OCI-LY3 (cell line): ENCODE data around the gene KRTCAP3.

Source experiments
- H2AFZ ChIP-seq: fragments of 200-600, 300-600 bp; shearing (Covaris generic); 2 replicates; pipeline ENCODE4 v1.6.0; 2014; ENCODE audit warnings: antibody characterized with exemption, low read depth, low read length
- H3K27ac ChIP-seq: fragments of 200-600, 300-600 bp; sonication (generic); 2 replicates; pipeline ENCODE4 v1.5.1; 2014; ENCODE audit warnings: mild to moderate bottlenecking, low read length, moderate library complexity, mixed read lengths
- H3K27me3 ChIP-seq: fragments of 200-600, 300-600 bp; sonication (generic); 2 replicates; pipeline ENCODE4 v1.6.1; 2014; ENCODE audit warnings: low read depth, low read length, mixed read lengths
- H3K36me3 ChIP-seq: fragments of 200-600, 300-600 bp; sonication (generic); replicated peaks from 2 replicates; pipeline ENCODE3; 2014; ENCODE audit warnings: low read depth, low read length, mixed read lengths
- H3K4me1 ChIP-seq: fragments of 300-600, 200-600 bp; sonication (generic); 2 replicates; pipeline ENCODE4 v1.6.1; 2014; ENCODE audit warnings: low read length, mixed read lengths
- H3K4me2 ChIP-seq: fragments of 200-600, 300-600 bp; sonication (generic); 2 replicates; pipeline ENCODE4 v1.6.1; 2014; ENCODE audit warnings: low read length, mixed read lengths
- H3K4me3 ChIP-seq: fragments of 300-600, 200-600 bp; sonication (generic); 2 replicates; pipeline ENCODE4 v1.5.1; 2014; ENCODE audit warnings: antibody characterized with exemption, mild to moderate bottlenecking, low read length, moderate library complexity
- H3K79me2 ChIP-seq: fragments of 300-600, 200-600 bp; shearing (Covaris generic); 2 replicates; pipeline ENCODE4 v1.6.1; 2014; ENCODE audit warnings: mild to moderate bottlenecking, low read length, mixed read lengths
- H3K9ac ChIP-seq: fragments of 300-600, 200-600 bp; shearing (Covaris generic); 2 replicates; pipeline ENCODE4 v1.6.0; 2014; ENCODE audit warnings: mild to moderate bottlenecking, low read length, moderate library complexity
- H3K9me3 ChIP-seq: fragments of 200-600, 300-600 bp; shearing (Covaris generic); 2 replicates; pipeline ENCODE4 v1.6.1; 2014; ENCODE audit warnings: low read length, mixed read lengths; ENCODE audit not compliant: insufficient read depth
- H4K20me1 ChIP-seq: fragments of 200-600, 300-600 bp; sonication (generic); 2 replicates; pipeline ENCODE4 v1.6.1; 2016; ENCODE audit warnings: low read length, mixed read lengths; ENCODE audit not compliant: insufficient read depth
- CTCF ChIP-seq: fragments of 200-600, 300-600 bp; sonication (generic); IDR thresholded peaks from 2 replicates; pipeline ENCODE4 v1.5.1; 2014; ENCODE audit warnings: antibody characterized with exemption, low read length, low read depth
- EZH2phosphoT487 ChIP-seq: fragments of 200-600 bp; shearing (Covaris generic); IDR thresholded peaks from 2 replicates; pipeline ENCODE4 v1.6.1; 2018; ENCODE audit warnings: antibody characterized with exemption, mixed run types, low read depth

KRTCAP3 gene

GRCh38 chr2:27489118-27489497, 46.9 kb downstream of the KRTCAP3 start:
- Histone ChIP-seq H3K79me2 (no peaks in the 10 kb centered on the region), H3K4me3 (peak overlapping the region; percentile 91), H3K36me3 (no peaks in the 10 kb centered on the region), H3K27ac (no peak overlapping the region), H3K9ac (peak overlapping the region; percentile 50), H3K4me1 (peaks cover 10% of the 10 kb centered on the region), H2AFZ (peak overlapping the region; percentile 92), H3K9me3 (no peaks in the 10 kb centered on the region), H4K20me1 (no peaks in the 10 kb centered on the region), H3K4me2 (peak overlapping the region; percentile 63), H3K27me3 (no peaks in the 10 kb centered on the region)
- TF ChIP-seq EZH2phosphoT487, result no peak
- no peak for TF ChIP-seq CTCF

GRCh38 chr2:27489498-27490397, 47.6 kb downstream of the KRTCAP3 start, which contains the start of gene IFT172:
Gene IFT172, minus strand, starts transcription at chr2:27489743. Its CDS starts 90 bp downstream, at chr2:27489653.
- no peak for TF ChIP-seq EZH2phosphoT487
- no peak for TF ChIP-seq CTCF
- Histone ChIP-seq H3K79me2 (no peaks in the 10 kb centered on the region), H3K9ac (peak within 1 kb of the TSS; percentile 50), H2AFZ (peak within 1 kb of the TSS; percentile 92), H3K4me2 (peak within 1 kb of the TSS; percentile 63), H3K4me1 (peaks cover 10% of the 10 kb centered on the region), H3K9me3 (no peaks in the 10 kb centered on the region), H3K4me3 (peak within 1 kb of the TSS; percentile 91), H3K27me3 (no peaks in the 10 kb centered on the region), H3K36me3 (no peaks in the 10 kb centered on the region), H4K20me1 (no peaks in the 10 kb centered on the region), H3K27ac (no peak within 1 kb of the TSS)

- no peaks in the 10 kb centered on the region for H3K79me2 ChIP-seq
- no peak overlapping the region for H3K4me3 ChIP-seq
- no peaks in the 10 kb centered on the region for H4K20me1 ChIP-seq
- no peak overlapping the region for H3K4me2 ChIP-seq
- H3K27me3 ChIP-seq, result 0 out of 2 replicates have a peak, but pooled peaks cover 2% of the 10 kb centered on the region
- H3K36me3 ChIP-seq, result no peaks in the 10 kb centered on the region
- H3K27ac ChIP-seq, result no peak overlapping the region
- no peak for TF ChIP-seq EZH2phosphoT487
- peaks cover 10% of the 10 kb centered on the region for H3K4me1 ChIP-seq
- no peak overlapping the region for H3K9ac ChIP-seq
- H3K9me3 ChIP-seq, result no peaks in the 10 kb centered on the region
- H2AFZ ChIP-seq, result no peak overlapping the region
These were observed 50.4 kb downstream of the KRTCAP3 start for GRCh38 chr2:27492557-27492956.

- Histone ChIP-seq H2AFZ (no peak overlapping the region), H3K4me3 (no peak overlapping the region)
These were observed 51.7 kb downstream of the KRTCAP3 start for GRCh38 chr2:27493948-27494283.

More at GRCh38 chr2:27493948-27494283, 51.7 kb downstream of the KRTCAP3 start:
- H3K79me2 ChIP-seq, result no peaks in the 10 kb centered on the region
- peaks cover 7% of the 10 kb centered on the region for H3K4me1 ChIP-seq
- H3K27ac ChIP-seq, result no peak overlapping the region
- H3K9me3 ChIP-seq, result no peaks in the 10 kb centered on the region
- TF ChIP-seq EZH2phosphoT487 (no peak), CTCF (no peak)
- no peaks in the 10 kb centered on the region for H3K36me3 ChIP-seq
- H3K4me2 ChIP-seq, result no peak overlapping the region
- no peaks in the 10 kb centered on the region for H4K20me1 ChIP-seq
- 0 out of 2 replicates have a peak, but pooled peaks cover 2% of the 10 kb centered on the region for H3K27me3 ChIP-seq
- H3K9ac ChIP-seq, result no peak overlapping the region
